GM12878 (cell line): ENCODE data around the gene RUNX3. TPM values are rescaled to one million over a fixed set of nuclear protein-coding genes. Genes with fewer than 3 reads are reported as not detected.

Source experiments
- ATAC-seq: fragments of 200-7000 bp; cut with Tn5 transposase; 3 replicates; pipeline ENCODE4 v1.9.1; 2020; ENCODE audit warnings: mild to moderate bottlenecking, moderate library complexity
- BruUV-seq: library from RNA; stranded (reverse); fragments of 400-500 nt; replicated peaks from 2 replicates; lab custom pipeline; 2021; lab: Mats Ljungman, UMichigan
- CTCF ChIA-PET: fragments of 300-600 bp; sonication (Branson Sonifier 250); formaldehyde crosslinking; extraction: SDS; loops from one replicate; lab custom pipeline; 2021; ENCODE audit warnings: inconsistent platforms; lab: Yijun Ruan, JAX
- POLR2A ChIA-PET: fragments of 350-600 bp; formaldehyde crosslinking; extraction: SDS; loops from one replicate; lab custom pipeline; 2021; ENCODE audit warnings: inconsistent platforms; lab: Charles Lee
- RAD21 ChIA-PET: fragments of 300-600 bp; sonication (Branson Sonifier 250); formaldehyde crosslinking; loops from one replicate; lab custom pipeline; 2023; ENCODE audit warnings: antibody characterized with exemption; ENCODE audit not compliant: unreplicated experiment; lab: Charles Lee
- SMC1A ChIA-PET: fragments of 300-600 bp; sonication (Branson Sonifier 250); formaldehyde crosslinking; loops from one replicate; lab custom pipeline; 2023; ENCODE audit not compliant: unreplicated experiment, uncharacterized antibody; lab: Charles Lee
- DNase-seq: peaks from one replicate; pipeline ENCODE4 v3.0.0-alpha.2; 2011; ENCODE audit warnings: low read depth, low spot score
- FAIRE-seq: peaks from 3 replicates; lab custom pipeline; 2011; peaks lifted over from hg19 to GRCh38; lab: Jason Lieb, UNC
- H2AFZ ChIP-seq: 2 replicates; pipeline ENCODE4 v1.6.0; 2011; ENCODE audit warnings: low read depth, low read length, control low read depth; ENCODE audit not compliant: control insufficient read depth
- H3K27ac ChIP-seq: 2 replicates; pipeline ENCODE4 v1.5.1; 2011; ENCODE audit warnings: control low read depth; ENCODE audit not compliant: control insufficient read depth, insufficient read depth
- H3K27me3 ChIP-seq, 2 experiments: replicated peaks in 1 of 2; 2 replicates each; pipeline versions ENCODE4 v1.6.0 to v1.6.1; 2011; ENCODE audit warnings: low read length in 1 of 2; ENCODE audit not compliant: control insufficient read depth in 2 of 2, insufficient read depth in 2 of 2
- H3K36me3 ChIP-seq, 2 experiments: 2 replicates each; pipeline ENCODE4 v1.5.1; 2011; ENCODE audit warnings: low read length in 1 of 2; ENCODE audit not compliant: control insufficient read depth in 2 of 2, insufficient read depth in 2 of 2
- H3K4me1 ChIP-seq: 2 replicates; pipeline ENCODE4 v1.6.1; 2011; ENCODE audit warnings: mild to moderate bottlenecking, low read length, moderate library complexity, mixed read lengths; ENCODE audit not compliant: control insufficient read depth, insufficient read depth
- H3K4me2 ChIP-seq: 2 replicates; pipeline ENCODE4 v1.6.0; 2011; ENCODE audit warnings: control low read depth; ENCODE audit not compliant: control insufficient read depth, insufficient read depth
- H3K4me3 ChIP-seq: fragments of 200-600 bp; sonication (generic); 2 replicates; pipeline ENCODE4 v1.5.1; 2016
- H3K79me2 ChIP-seq: 2 replicates; pipeline ENCODE4 v1.6.0; 2011; ENCODE audit warnings: low read length; ENCODE audit not compliant: control insufficient read depth, insufficient read depth
- H3K9ac ChIP-seq: 2 replicates; pipeline ENCODE4 v1.8.0; 2011; ENCODE audit warnings: low read length, control low read depth, mixed read lengths; ENCODE audit not compliant: control insufficient read depth, insufficient read depth
- H3K9me3 ChIP-seq: replicated peaks from 3 replicates; pipeline ENCODE4 v1.5.1; 2011; ENCODE audit warnings: mild to moderate bottlenecking, low read length; ENCODE audit not compliant: control insufficient read depth, insufficient read depth
- H4K20me1 ChIP-seq: 2 replicates; pipeline ENCODE4 v1.6.0; 2011; ENCODE audit not compliant: control insufficient read depth, insufficient read depth
- CHD4 ChIP-seq: fragments of 200-600 bp; sonication (generic); IDR thresholded peaks from 2 replicates; pipeline ENCODE4 v1.6.1; 2016; ENCODE audit warnings: mild to moderate bottlenecking
- EZH2 ChIP-seq: IDR thresholded peaks from 2 replicates; pipeline ENCODE4 v1.6.1; 2012; ENCODE audit warnings: low read depth, mild to moderate bottlenecking, control low read depth, inconsistent platforms, low read length, borderline replicate concordance; ENCODE audit not compliant: control insufficient read depth
- FOXM1 ChIP-seq: IDR thresholded peaks from 2 replicates; pipeline ENCODE4 v1.6.1; 2012; ENCODE audit warnings: low read depth, mild to moderate bottlenecking, inconsistent platforms, low read length, moderate library complexity
- HCFC1 ChIP-seq: fragments of 150-350 bp; IDR thresholded peaks from 2 replicates; pipeline ENCODE4 v1.6.1; 2014; ENCODE audit warnings: low read length
- HDGF ChIP-seq: fragments of 450-650 bp; IDR thresholded peaks from 2 replicates; pipeline ENCODE4 v1.6.1; 2016; ENCODE audit warnings: antibody characterized with exemption
- MLLT1 ChIP-seq: fragments of 450-650 bp; IDR thresholded peaks from 2 replicates; pipeline ENCODE4 v1.6.1; 2016; ENCODE audit warnings: mild to moderate bottlenecking
- MYC ChIP-seq: IDR thresholded peaks from 2 replicates; pipeline ENCODE4 v1.6.1; 2011; ENCODE audit warnings: mild to moderate bottlenecking, low read length, moderate library complexity, inconsistent platforms; ENCODE audit not compliant: insufficient read depth, insufficient replicate concordance, insufficient read length, severe bottlenecking
- NKRF ChIP-seq: fragments of 450-650 bp; conservative IDR thresholded peaks from 2 replicates; pipeline ENCODE4 v1.6.1; 2017; ENCODE audit warnings: mild to moderate bottlenecking, moderate library complexity
- NRF1 ChIP-seq: conservative IDR thresholded peaks from 2 replicates; pipeline ENCODE4 v1.6.1; 2011; ENCODE audit warnings: mild to moderate bottlenecking, low read depth, low read length, improper control_type of control experiment
- POLR2AphosphoS5 ChIP-seq: IDR thresholded peaks from 2 replicates; pipeline ENCODE4 v1.6.1; 2011; ENCODE audit warnings: mild to moderate bottlenecking, low read length, inconsistent platforms
- RAD51 ChIP-seq: fragments of 450-650 bp; IDR thresholded peaks from 2 replicates; pipeline ENCODE4 v1.6.1; 2016; ENCODE audit warnings: moderate library complexity, mild to moderate bottlenecking, inconsistent platforms
- SMC3 ChIP-seq: IDR thresholded peaks from 2 replicates; pipeline ENCODE4 v1.6.1; 2011; ENCODE audit warnings: low read length, improper control_type of control experiment, borderline replicate concordance
- SP1 ChIP-seq: IDR thresholded peaks from one replicate; pipeline ENCODE4 v1.6.1; 2011; ENCODE audit warnings: low read depth, low read length
- SREBF2 ChIP-seq: IDR thresholded peaks from 2 replicates; pipeline ENCODE4 v1.6.1; 2012; ENCODE audit warnings: mild to moderate bottlenecking, low read length
- SRF ChIP-seq, 2 experiments: IDR thresholded peaks; 2 replicates each; pipeline ENCODE4 v1.6.1; 2011; ENCODE audit warnings: low read depth in 2 of 2, low read length in 2 of 2, mild to moderate bottlenecking in 1 of 2, moderate library complexity in 1 of 2
- ZNF207 ChIP-seq: fragments of 450-650 bp; IDR thresholded peaks from 2 replicates; pipeline ENCODE4 v1.6.1; 2014; ENCODE audit warnings: antibody characterized with exemption, mild to moderate bottlenecking, borderline replicate concordance
- WGBS: methylation state at CpG from one replicate; pipeline ENCODE4 v1.1.6; 2016; ENCODE audit warnings: low lambda C conversion rate; ENCODE audit not compliant: insufficient replicate concordance, insufficient coverage; ENCODE audit errors: missing lambda C conversion rate; 5-methylcytosine and 5-hydroxymethylcytosine counted together
- in situ Hi-C: fragments of 300-500 bp; cut with MboI; formaldehyde crosslinking; loops from 9 replicates; pipeline ENCODE4 v1.14.3; 2018; ENCODE audit warnings: mixed read lengths
- intact Hi-C: fragments of 100-400 bp; cut with micrococcal nuclease; formaldehyde crosslinking; loops from one replicate; pipeline ENCODE4 v1.14.2; 2022; ENCODE audit not compliant: unreplicated experiment
- polyA plus RNA-seq, 11 experiments: library from polyadenylated mRNA; depleted of rRNA in 4 of 11; unstranded in 6 of 11; stranded (reverse) in 5 of 11; fragments of >200 nt; fragmentation: Nextera tagmentation in 4 of 11; fragmentation: Illumina TruSeq in 1 of 11; extraction: Ambion mirVana in 4 of 11; extraction: Trizol in 1 of 11; gene quantifications; 1 replicate in 1 of 11; 2 replicates in 10 of 11; pipeline versions ENCODE4 v1.2.1 to v1.2.3, GENCODE V29; 2011 to 2016; ENCODE audit warnings: inconsistent platforms in 2 of 11, missing spikeins in 2 of 11, low read depth in 1 of 11
- total RNA-seq, 4 experiments: library from RNA; depleted of rRNA in 3 of 4; stranded (reverse); fragments of >200 nt in 3 of 4; fragmentation: Illumina TruSeq in 1 of 4; extraction: Trizol in 1 of 4; gene quantifications; 2 replicates each; pipeline versions ENCODE4 v1.2.1 to v1.2.3, GENCODE V29; 2013 to 2021

RUNX3 gene
- total and polyA plus RNA-seq, 10 of the 15 experiments (the other 5 are each of a cell fraction or from before 2014, with no cell fraction given): 19.0 to 151 (median 31.4) TPM

- CTCF ChIA-PET: interaction anchor here (0.6 to 18.6 kb wide), 10 partner anchors 11 to 261 kb away, joined by 3 to 396 read pairs (median 4); partner anchors contain the start of gene RUNX3
- Histone ChIP-seq H3K4me2 (no peak overlapping the region), H2AFZ (no peak overlapping the region), H3K9me3 (no peaks in the 10 kb centered on the region), H3K36me3 (no peaks in the 10 kb centered on the region), H4K20me1 (no peaks in the 10 kb centered on the region), H3K9ac (no peak overlapping the region), H3K79me2 (peaks cover 24% of the 10 kb centered on the region), H3K4me3 (no peak overlapping the region), H3K4me1 (peaks cover 38% of the 10 kb centered on the region), H3K27me3 (no peaks in the 10 kb centered on the region), H3K27ac (no peak overlapping the region)
- BruUV-seq: no TSS peak
- TF ChIP-seq SP1 (no peak), SMC3 (no peak), HDGF (no peak), SRF (IDR thresholded peaks at IDR 0.05; ENCODE audit: low read depth in 2 of 2, low read length in 2 of 2) (no peak), CHD4 (no peak), EZH2 (no peak), HCFC1 (no peak), RAD51 (no peak), SREBF2 (no peak), NKRF (no peak), MLLT1 (no peak), ZNF207 (no peak), FOXM1 (no peak), NRF1 (no peak), POLR2AphosphoS5 (no peak), MYC (no peak)
- no peak for DNase-seq
- ATAC-seq: no peak
- in situ Hi-C loops: no loop called here
- intact Hi-C loops: no loop called here
- POLR2A ChIA-PET: interaction anchor here (0.6 to 13.4 kb wide), 7 partner anchors 11 to 66 kb away, joined by 3 to 220 read pairs (median 4); no protein-coding TSS in a partner anchor
- RAD21 ChIA-PET: interaction anchor here (0.9 to 10.4 kb wide), 5 partner anchors 35 to 61 kb away, joined by 3 to 148 read pairs (median 74); partner anchors contain the start of gene RUNX3
- SMC1A ChIA-PET: interaction anchor here (1.0 to 18.5 kb wide), 7 partner anchors 13 to 68 kb away, joined by 3 to 391 read pairs (median 5); partner anchors contain the start of gene RUNX3
- 82% methylated on average over 3 of the region's 3 CpGs for WGBS
- no peak for FAIRE-seq
Measured at GRCh38 chr1:24967555-24967954, 37.5 kb upstream of the RUNX3 start.
